GM19438 (cell line): Measurements from ENCODE around the gene WSB1.
"Not testable (repeated sequence)": the region's sequence is repeated elsewhere in the genome, so short reads cannot be mapped to it uniquely, and the experiment has no call there.

Experiments used
- ATAC-seq: cut with Tn5 transposase; IDR thresholded peaks from one replicate; pipeline ENCODE4 v1.9.1; 2021; ENCODE audit warnings: low read depth; ENCODE audit not compliant: unreplicated experiment

Gene WSB1

DNA sequence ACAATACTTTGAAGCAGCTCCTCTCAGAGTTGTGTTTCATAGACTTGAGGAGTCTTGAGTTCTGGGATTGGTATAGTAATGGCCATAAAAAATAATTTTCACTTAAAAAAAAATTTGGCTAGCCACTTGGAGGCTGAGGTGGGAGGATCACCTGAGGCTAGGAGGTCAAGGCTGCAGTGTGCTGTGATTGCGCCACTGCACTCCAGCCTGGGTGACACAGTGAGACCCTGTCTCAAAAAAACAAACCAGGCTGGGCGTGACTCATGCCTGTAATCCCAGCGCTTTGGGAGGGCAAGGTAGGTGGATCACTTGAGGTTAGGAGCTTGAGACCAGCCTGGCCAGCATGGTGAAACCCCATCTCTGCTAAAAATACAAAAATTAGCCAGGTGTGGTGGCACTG is 14.8 kb upstream of the WSB1 start:
- ATAC-seq, result not testable (repeated sequence)

DNA sequence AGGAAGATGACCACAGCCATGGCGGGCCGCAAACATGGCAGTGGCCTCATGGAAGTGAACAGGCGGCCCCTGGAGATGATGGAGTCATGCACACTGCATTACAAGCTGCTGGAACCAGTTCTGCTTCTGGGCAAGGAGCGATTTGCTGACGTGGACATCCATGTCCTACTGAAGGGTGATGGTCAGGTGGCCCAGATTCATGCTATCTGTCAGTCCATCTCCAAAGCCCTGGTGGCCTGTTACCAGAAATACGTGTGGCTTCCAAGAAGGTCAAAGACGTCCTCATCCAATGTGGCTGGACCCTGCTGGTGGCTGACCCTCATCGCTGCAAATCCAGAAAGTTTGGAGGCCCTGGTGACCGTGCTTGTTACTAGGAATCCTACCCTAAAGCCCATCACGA is 13.4 kb upstream of the WSB1 start:
- ATAC-seq, result no peak

GRCh38 chr17:27281438-27281837 is 12.5 kb upstream of the WSB1 start:
- ATAC-seq, result no peak

- ATAC-seq, result no peak
Measured at GRCh38 chr17:27282054-27282551, 11.8 kb upstream of the WSB1 start.

- ATAC-seq, result no peak
Measured at GRCh38 chr17:27283060-27283459, 10.9 kb upstream of the WSB1 start.

DNA sequence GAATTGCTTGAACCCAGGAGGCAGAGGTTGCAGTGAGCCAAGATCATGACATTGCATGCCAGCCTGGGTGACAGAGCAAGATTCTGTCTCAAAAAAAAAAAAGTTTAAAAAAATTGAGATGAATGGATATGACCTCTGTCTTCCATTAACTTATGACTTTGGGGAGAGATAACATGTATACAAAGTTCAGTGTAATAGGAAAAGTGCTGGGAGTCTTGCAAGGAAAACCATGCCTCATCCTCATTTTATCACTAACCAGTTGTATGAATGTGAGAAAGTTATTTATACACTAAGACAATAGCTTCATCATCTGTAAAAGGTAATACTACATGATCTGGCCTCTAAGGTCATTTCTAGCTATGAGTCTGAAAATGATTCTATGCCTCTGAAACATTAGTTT is 10.2 kb upstream of the WSB1 start:
- no peak for ATAC-seq

- ATAC-seq, result no peak
Measured at GRCh38 chr17:27284811-27285415, 9.0 kb upstream of the WSB1 start.

- ATAC-seq, result no peak
Measured at GRCh38 chr17:27285516-27285915, 8.4 kb upstream of the WSB1 start.

DNA sequence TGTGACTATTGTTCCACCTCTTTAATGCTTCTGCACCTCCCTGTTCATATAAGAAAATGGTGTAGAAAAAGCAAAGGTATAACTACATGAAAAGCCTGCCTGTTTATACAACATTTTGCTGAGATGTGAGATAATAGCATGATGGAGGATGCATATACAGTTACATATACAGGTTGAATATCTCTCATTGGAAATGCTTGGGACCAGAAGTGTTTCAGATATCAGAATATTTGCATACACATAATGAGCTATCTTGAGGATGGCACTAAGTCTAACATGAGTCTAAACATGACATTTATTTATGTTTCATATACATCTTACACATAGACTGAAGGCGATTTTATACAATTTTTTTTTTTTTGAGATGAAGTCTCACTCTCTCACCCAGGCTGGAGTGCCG is 5.7 kb upstream of the WSB1 start:
- no peak for ATAC-seq

DNA sequence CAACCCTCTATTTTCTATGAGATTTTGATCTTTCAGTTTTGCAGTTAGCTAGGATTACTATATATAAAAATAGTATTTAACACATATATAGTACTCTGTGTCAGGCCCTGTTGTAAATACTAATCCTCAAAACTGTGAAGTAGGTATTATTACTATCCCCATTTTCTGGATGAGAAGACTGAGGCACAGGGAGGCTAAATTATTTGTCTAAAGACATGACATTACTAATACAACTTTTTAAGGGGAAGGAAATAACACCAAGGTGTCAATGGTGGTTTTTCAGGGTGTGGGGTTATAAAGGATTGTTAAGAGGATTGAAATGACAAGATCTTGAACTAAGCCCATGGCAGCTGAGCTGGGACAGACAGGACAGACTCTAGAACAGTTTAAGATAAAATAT is 4.1 kb upstream of the WSB1 start:
- no peak for ATAC-seq

DNA sequence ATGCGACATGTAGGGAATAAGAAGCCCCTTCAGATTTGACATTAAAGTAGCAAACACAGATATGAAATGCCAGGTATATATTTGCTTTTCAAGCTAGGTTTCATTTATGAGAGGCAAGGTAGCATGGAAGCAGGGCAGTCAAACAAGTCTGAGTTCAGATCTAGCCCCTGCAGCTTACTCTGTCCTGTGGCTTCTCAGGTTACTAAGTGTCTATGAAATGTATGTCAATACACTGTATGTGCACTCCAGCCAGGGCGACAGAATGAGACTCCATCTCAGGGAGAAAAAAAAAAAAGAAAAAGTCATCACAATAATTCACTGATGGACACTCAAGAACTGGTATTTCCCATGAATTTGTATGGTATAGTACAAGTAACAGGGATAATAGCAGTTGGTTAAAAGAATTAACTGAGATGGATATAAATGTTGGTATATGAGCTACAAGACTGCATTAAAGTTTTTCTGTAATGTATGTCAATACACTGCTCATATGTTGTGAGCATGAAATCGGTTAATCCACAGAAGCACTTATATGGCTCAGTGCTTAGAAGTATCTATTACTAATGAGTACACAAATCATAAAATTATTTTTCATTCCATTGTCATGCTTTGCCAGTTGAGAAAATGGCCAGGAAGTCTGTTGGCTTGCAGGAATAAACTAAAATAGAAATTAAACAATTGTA is 2.9 kb upstream of the WSB1 start:
- no peak for ATAC-seq

GRCh38 chr17:27293359-27293897 is 486 bp upstream of the WSB1 start:
- no peak for ATAC-seq

DNA sequence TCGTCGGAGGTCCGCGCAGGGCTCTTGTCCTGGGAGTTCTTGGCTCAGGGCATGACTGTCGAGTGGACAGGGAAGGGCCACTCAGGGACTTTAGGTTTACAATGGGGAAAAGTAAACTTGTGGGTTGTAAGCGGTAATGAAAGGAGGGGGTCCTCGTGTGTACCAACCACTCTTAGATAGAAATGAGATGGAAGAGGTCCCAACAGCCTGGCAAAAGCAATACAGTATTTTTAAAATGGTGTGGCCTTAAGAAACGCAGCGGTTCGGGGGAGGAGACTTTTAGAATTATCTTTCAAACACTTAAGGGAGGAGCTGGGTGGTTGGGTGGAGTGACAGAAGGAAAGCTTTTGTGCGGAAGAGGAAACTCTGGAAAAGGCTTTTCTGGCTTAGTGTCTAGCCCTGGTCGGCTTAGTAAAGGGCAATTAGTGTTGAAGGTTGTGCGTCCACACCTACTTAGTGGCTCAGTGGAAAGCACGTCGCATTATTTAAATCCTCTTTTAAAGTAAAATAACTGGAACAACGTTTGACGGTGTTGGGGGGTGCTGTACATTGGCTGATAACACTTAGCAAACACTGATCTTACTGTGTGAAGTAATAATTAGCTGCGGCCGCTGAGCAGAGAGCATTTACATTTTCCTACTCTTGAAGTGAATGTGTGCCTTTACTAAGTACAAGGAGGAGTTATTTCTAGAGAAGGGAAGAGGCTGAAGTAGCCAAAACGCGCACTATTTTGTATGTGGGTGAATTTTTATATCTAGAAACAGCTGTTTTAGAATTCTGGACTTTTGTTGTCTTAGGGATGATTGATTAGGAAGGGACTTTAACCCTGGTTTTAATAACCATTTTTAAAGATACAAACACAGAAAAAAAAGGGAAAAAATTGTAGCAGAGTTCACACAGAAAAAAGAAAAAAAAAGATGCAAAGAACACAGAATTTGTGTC is 1.0 kb downstream of the WSB1 start:
- peak; percentile 47 for ATAC-seq

DNA sequence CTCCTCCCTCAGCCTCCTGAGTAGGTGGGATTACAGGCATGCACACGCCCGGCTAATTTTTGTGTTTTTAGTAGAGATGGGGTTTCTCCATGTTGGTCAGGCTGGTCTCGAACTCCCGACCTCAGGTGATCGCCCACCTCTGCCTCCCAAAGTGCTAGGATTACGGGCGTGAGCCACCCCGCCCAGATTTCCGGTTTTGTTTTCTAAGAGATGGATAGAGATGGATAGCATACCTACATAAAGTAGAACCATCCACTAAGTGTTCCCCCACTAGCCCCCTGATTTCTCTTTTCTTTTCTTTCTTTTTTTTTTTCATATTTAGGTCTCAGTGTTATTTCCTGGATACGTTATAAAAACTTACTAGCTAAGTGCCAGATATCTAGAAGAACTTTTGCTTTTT is 2.0 kb downstream of the WSB1 start:
- ATAC-seq, result no peak

DNA sequence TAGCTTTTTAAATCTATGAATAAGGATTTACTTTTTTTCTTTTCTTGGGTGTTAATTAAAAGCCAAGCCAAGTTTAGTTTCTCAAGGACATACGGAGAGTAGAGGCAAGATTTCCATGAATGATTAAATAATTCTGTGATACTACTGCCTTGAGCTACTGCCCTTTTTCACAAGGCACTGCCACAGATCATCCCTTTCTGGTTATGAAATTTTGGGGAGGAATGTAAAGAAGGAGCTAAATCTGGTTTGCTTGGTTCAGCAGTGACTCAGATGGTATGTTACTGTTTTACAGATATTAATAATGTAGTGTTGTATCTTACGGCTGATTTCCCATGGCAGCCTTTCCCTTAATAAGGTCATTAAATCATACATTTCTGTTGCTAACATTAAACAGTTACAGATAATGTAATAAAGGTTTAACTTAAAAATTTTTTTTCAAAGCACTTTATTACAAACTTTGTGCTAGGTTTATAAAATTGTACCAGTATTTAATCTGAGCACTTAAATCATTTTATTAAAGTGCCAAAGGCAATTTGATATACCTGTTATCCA is 2.6 kb downstream of the WSB1 start:
- ATAC-seq, result no peak

GRCh38 chr17:27299384-27300049 is 5.6 kb downstream of the WSB1 start:
- ATAC-seq, result no peak

GRCh38 chr17:27303734-27304133 is 9.8 kb downstream of the WSB1 start:
- no peak for ATAC-seq

GRCh38 chr17:27306276-27306835 is 12.4 kb downstream of the WSB1 start:
- no peak for ATAC-seq

DNA sequence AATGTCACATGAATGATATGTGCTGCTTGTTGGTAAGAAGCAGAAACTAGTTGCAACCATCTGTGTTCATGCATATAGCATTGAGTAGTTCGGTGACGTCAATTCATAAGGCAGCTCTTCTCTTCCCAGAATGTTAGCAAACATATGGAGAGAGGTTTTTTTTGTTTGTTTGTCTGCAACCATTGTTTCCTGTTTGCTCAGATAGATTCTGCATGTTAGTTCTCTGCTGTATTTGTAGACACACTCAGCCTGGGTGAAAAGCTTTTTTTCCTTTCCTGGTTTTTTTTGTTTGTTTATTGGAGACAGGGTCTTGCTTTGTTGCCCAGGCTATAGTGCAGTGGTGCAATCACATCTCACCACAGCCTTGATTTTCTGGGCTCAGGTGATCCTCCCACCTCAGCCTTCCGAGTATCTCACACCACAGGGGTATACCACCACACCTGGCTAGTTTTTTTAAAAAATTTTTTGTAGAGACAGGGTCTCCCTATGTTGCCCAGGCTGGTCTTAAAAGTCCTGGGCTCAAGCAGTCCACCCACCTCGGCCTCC is 16.7 kb downstream of the WSB1 start:
- no peak for ATAC-seq

- ATAC-seq, result no peak
Measured at GRCh38 chr17:27313301-27313700, 19.4 kb downstream of the WSB1 start.
